Measurements from ENCODE around the gene GPR87. TPM values are rescaled to one million over a fixed set of nuclear protein-coding genes. Genes with fewer than 3 reads are reported as not detected.

The GPR87 gene
- total RNA-seq, 1 donor from 2014 or later: 0.62 TPM

- Mint-ChIP-seq H3K4me3 (no peak overlapping the region), H3K27me3 (ENCODE audit: insufficient read depth) (peaks cover 9% of the 10 kb centered on the region), H3K27ac (no peak overlapping the region), H3K36me3 (ENCODE audit: low read depth) (no peaks in the 10 kb centered on the region), H3K9me3 (no peaks in the 10 kb centered on the region), H3K4me1 (ENCODE audit: low read depth) (peaks cover 1% of the 10 kb centered on the region)
- DNase-seq (ENCODE audit: low spot score): no peak
- intact Hi-C loops (cut with micrococcal nuclease): no loop called here
These were observed 20.4 kb downstream of the GPR87 start for GRCh38 chr3:151296226-151296625.

- no peaks in the 10 kb centered on the region for H3K9me3 Mint-ChIP-seq
- H3K4me3 Mint-ChIP-seq: no peak overlapping the region
- no peak overlapping the region for H3K27ac Mint-ChIP-seq
- H3K4me1 Mint-ChIP-seq (ENCODE audit: low read depth): no peaks in the 10 kb centered on the region
- no peak for DNase-seq (ENCODE audit: low spot score)
- intact Hi-C loops (cut with micrococcal nuclease): loop anchor here (5.0 kb wide), 1 partner anchor 624 kb away; no protein-coding TSS in a partner anchor
- peaks cover 14% of the 10 kb centered on the region for H3K27me3 Mint-ChIP-seq (ENCODE audit: insufficient read depth)
- no peaks in the 10 kb centered on the region for H3K36me3 Mint-ChIP-seq (ENCODE audit: low read depth)
These were observed 23.5 kb downstream of the GPR87 start for GRCh38 chr3:151293127-151293526.

GRCh38 chr3:151290673-151291072, 25.9 kb downstream of the GPR87 start:
- no peaks in the 10 kb centered on the region for H3K36me3 Mint-ChIP-seq (ENCODE audit: low read depth)
- H3K27ac Mint-ChIP-seq: no peak overlapping the region
- H3K9me3 Mint-ChIP-seq: no peaks in the 10 kb centered on the region
- no peak overlapping the region for H3K4me3 Mint-ChIP-seq
- peaks cover 14% of the 10 kb centered on the region for H3K27me3 Mint-ChIP-seq (ENCODE audit: insufficient read depth)
- no peak for DNase-seq (ENCODE audit: low spot score)
- H3K4me1 Mint-ChIP-seq (ENCODE audit: low read depth): peaks cover 3% of the 10 kb centered on the region
- intact Hi-C loops (cut with micrococcal nuclease): loop anchor here (1.0 to 5.0 kb wide), 4 partner anchors 37 to 627 kb away; no protein-coding TSS in a partner anchor

GRCh38 chr3:151289445-151289844, 27.2 kb downstream of the GPR87 start:
- peaks cover 14% of the 10 kb centered on the region for H3K27me3 Mint-ChIP-seq (ENCODE audit: insufficient read depth)
- DNase-seq (ENCODE audit: low spot score): no peak
- H3K36me3 Mint-ChIP-seq (ENCODE audit: low read depth): no peaks in the 10 kb centered on the region
- H3K27ac Mint-ChIP-seq: no peak overlapping the region
- H3K4me3 Mint-ChIP-seq: no peak overlapping the region
- intact Hi-C loops (cut with micrococcal nuclease): no loop called here
- no peaks in the 10 kb centered on the region for H3K9me3 Mint-ChIP-seq
- H3K4me1 Mint-ChIP-seq (ENCODE audit: low read depth): peaks cover 6% of the 10 kb centered on the region

GRCh38 chr3:151285940-151286339, 30.7 kb downstream of the GPR87 start:
- no peak for DNase-seq (ENCODE audit: low spot score)
- Mint-ChIP-seq H3K4me1 (ENCODE audit: low read depth) (peaks cover 35% of the 10 kb centered on the region), H3K27ac (no peak overlapping the region), H3K27me3 (ENCODE audit: insufficient read depth) (peaks cover 7% of the 10 kb centered on the region), H3K9me3 (no peaks in the 10 kb centered on the region), H3K36me3 (ENCODE audit: low read depth) (no peaks in the 10 kb centered on the region), H3K4me3 (no peak overlapping the region)
- intact Hi-C loops (cut with micrococcal nuclease): no loop called here

GRCh38 chr3:151283907-151284461, 32.6 kb downstream of the GPR87 start:
- Mint-ChIP-seq H3K9me3 (no peaks in the 10 kb centered on the region), H3K4me1 (ENCODE audit: low read depth) (peaks cover 46% of the 10 kb centered on the region), H3K27ac (peak overlapping the region; percentile 29), H3K27me3 (ENCODE audit: insufficient read depth) (peaks cover 5% of the 10 kb centered on the region), H3K36me3 (ENCODE audit: low read depth) (no peaks in the 10 kb centered on the region), H3K4me3 (peak overlapping the region; percentile 19)
- DNase-seq (ENCODE audit: low spot score): peak; percentile 22
- intact Hi-C loops (cut with micrococcal nuclease): loop anchor here (1.0 to 5.0 kb wide), 13 partner anchors 16 to 737 kb away; partner anchors contain the start of genes EIF2A, GPR171, GPR87 and SERP1

- no peaks in the 10 kb centered on the region for H3K36me3 Mint-ChIP-seq (ENCODE audit: low read depth)
- H3K27ac Mint-ChIP-seq: peak overlapping the region; percentile 38
- H3K4me1 Mint-ChIP-seq (ENCODE audit: low read depth): peaks cover 52% of the 10 kb centered on the region
- H3K4me3 Mint-ChIP-seq: no peak overlapping the region
- H3K27me3 Mint-ChIP-seq (ENCODE audit: insufficient read depth): no peaks in the 10 kb centered on the region
- intact Hi-C loops (cut with micrococcal nuclease): loop anchor here (1.0 to 5.0 kb wide), 7 partner anchors 56 to 736 kb away; partner anchors contain the start of genes EIF2A and SERP1
- no peaks in the 10 kb centered on the region for H3K9me3 Mint-ChIP-seq
- no peak for DNase-seq (ENCODE audit: low spot score)
These were observed 33.2 kb downstream of the GPR87 start for GRCh38 chr3:151283387-151283786.

- Mint-ChIP-seq H3K27ac (peak overlapping the region; percentile 38), H3K4me1 (ENCODE audit: low read depth) (peaks cover 56% of the 10 kb centered on the region), H3K4me3 (no peak overlapping the region), H3K9me3 (no peaks in the 10 kb centered on the region), H3K36me3 (ENCODE audit: low read depth) (no peaks in the 10 kb centered on the region), H3K27me3 (ENCODE audit: insufficient read depth) (no peaks in the 10 kb centered on the region)
- intact Hi-C loops (cut with micrococcal nuclease): loop anchor here (1.0 to 5.0 kb wide), 8 partner anchors 56 to 736 kb away; partner anchors contain the start of genes EIF2A and SERP1
- DNase-seq (ENCODE audit: low spot score): no peak
These were observed 33.7 kb downstream of the GPR87 start for GRCh38 chr3:151282921-151283320.

GRCh38 chr3:151281671-151282324, 34.8 kb downstream of the GPR87 start:
- Mint-ChIP-seq H3K27me3 (ENCODE audit: insufficient read depth) (no peaks in the 10 kb centered on the region), H3K4me3 (no peak overlapping the region), H3K36me3 (ENCODE audit: low read depth) (no peaks in the 10 kb centered on the region), H3K4me1 (ENCODE audit: low read depth) (peaks cover 62% of the 10 kb centered on the region), H3K9me3 (no peaks in the 10 kb centered on the region), H3K27ac (peak overlapping the region; percentile 24)
- intact Hi-C loops (cut with micrococcal nuclease): loop anchor here (1.0 to 5.0 kb wide), 5 partner anchors 195 to 734 kb away; partner anchors contain the start of genes EIF2A and SERP1
- DNase-seq (ENCODE audit: low spot score): no peak

GRCh38 chr3:151278230-151278629, 38.4 kb downstream of the GPR87 start, which contains the start of gene P2RY14:
Gene P2RY14, minus strand, starts transcription at chr3:151278542. Its CDS starts 64,226 bp downstream, at chr3:151214316.
- intact Hi-C loops (cut with micrococcal nuclease): loop anchor here (1.0 kb wide), 2 partner anchors 10 to 51 kb away; no protein-coding TSS in a partner anchor
- no peak for DNase-seq (ENCODE audit: low spot score)
- Mint-ChIP-seq H3K27me3 (ENCODE audit: insufficient read depth) (no peaks in the 10 kb centered on the region), H3K9me3 (no peaks in the 10 kb centered on the region), H3K4me3 (peak within 1 kb of the TSS; percentile 81), H3K36me3 (ENCODE audit: low read depth) (peaks cover 14% of the 10 kb centered on the region), H3K27ac (peak within 1 kb of the TSS; percentile 83), H3K4me1 (ENCODE audit: low read depth) (peaks cover 80% of the 10 kb centered on the region)

- Mint-ChIP-seq H3K27me3 (ENCODE audit: insufficient read depth) (no peaks in the 10 kb centered on the region), H3K4me3 (peak overlapping the region; percentile 84), H3K9me3 (no peaks in the 10 kb centered on the region), H3K36me3 (ENCODE audit: low read depth) (peaks cover 16% of the 10 kb centered on the region), H3K27ac (peak overlapping the region; percentile 92), H3K4me1 (ENCODE audit: low read depth) (peaks cover 78% of the 10 kb centered on the region)
- DNase-seq (ENCODE audit: low spot score): peak; percentile 51
- intact Hi-C loops (cut with micrococcal nuclease): no loop called here
These were observed 40.0 kb downstream of the GPR87 start for GRCh38 chr3:151276687-151277042.

GRCh38 chr3:151276038-151276686, 40.5 kb downstream of the GPR87 start:
- Mint-ChIP-seq H3K27ac (peak overlapping the region; percentile 92), H3K27me3 (ENCODE audit: insufficient read depth) (no peaks in the 10 kb centered on the region), H3K36me3 (ENCODE audit: low read depth) (peaks cover 16% of the 10 kb centered on the region), H3K4me3 (peak overlapping the region; percentile 84), H3K4me1 (ENCODE audit: low read depth) (peaks cover 81% of the 10 kb centered on the region), H3K9me3 (no peaks in the 10 kb centered on the region)
- intact Hi-C loops (cut with micrococcal nuclease): no loop called here
- DNase-seq (ENCODE audit: low spot score): no peak

GRCh38 chr3:151275091-151275490, 41.5 kb downstream of the GPR87 start:
- Mint-ChIP-seq H3K4me3 (peak overlapping the region; percentile 20), H3K9me3 (no peaks in the 10 kb centered on the region), H3K4me1 (ENCODE audit: low read depth) (peaks cover 88% of the 10 kb centered on the region), H3K36me3 (ENCODE audit: low read depth) (peaks cover 20% of the 10 kb centered on the region), H3K27ac (peak overlapping the region; percentile 12), H3K27me3 (ENCODE audit: insufficient read depth) (no peaks in the 10 kb centered on the region)
- intact Hi-C loops (cut with micrococcal nuclease): no loop called here
- no peak for DNase-seq (ENCODE audit: low spot score)

All from activated T-helper 1 cell treated with anti-CD3 and anti-CD28 coated beads, Interleukin-12 subunit alpha, Interleukin-12 subunit beta, Interleukin-2, Interleukin-4 antibody, amounts not matched to agents 30 ng/mL and 10 ng/mL and 1 ng/mL, durations not matched to agents 14 hours and 24 hours and 36 hours (primary cell).